HEK293T (cell line): ENCODE measurements around the gene AGMO.

ENCODE experiments used
- BHLHE40 ChIP-seq: fragments of 450-650 bp; IDR thresholded peaks from 2 replicates; pipeline ENCODE4 v1.6.1; 2016; ENCODE audit warnings: mild to moderate bottlenecking, moderate library complexity, borderline replicate concordance
- ELF4 ChIP-seq: fragments of 450-650 bp; IDR thresholded peaks from 2 replicates; pipeline ENCODE4 v1.6.1; 2017; ENCODE audit warnings: antibody characterized with exemption
- NFRKB ChIP-seq: fragments of 450-650 bp; IDR thresholded peaks from 2 replicates; pipeline ENCODE4 v1.6.1; 2016; ENCODE audit warnings: mild to moderate bottlenecking, moderate library complexity
- SP1 ChIP-seq: fragments of 450-650 bp; IDR thresholded peaks from 2 replicates; pipeline ENCODE4 v1.6.1; 2017
- SUZ12 ChIP-seq: fragments of 450-650 bp; IDR thresholded peaks from 2 replicates; pipeline ENCODE4 v1.6.1; 2016; ENCODE audit warnings: mild to moderate bottlenecking

- TF ChIP-seq SP1 (no peak), SUZ12 (no peak), NFRKB (no peak), BHLHE40 (no peak), ELF4 (no peak)
Observed at GRCh38 chr7:15168489-15168888, 393.3 kb downstream of the AGMO start.
